GM21786 (cell line): ENCODE results near the gene DDR2.

ENCODE experiments used
- ATAC-seq: cut with Tn5 transposase; IDR thresholded peaks from one replicate; pipeline ENCODE4 v1.9.1; 2021; ENCODE audit not compliant: unreplicated experiment

The DDR2 gene

DNA sequence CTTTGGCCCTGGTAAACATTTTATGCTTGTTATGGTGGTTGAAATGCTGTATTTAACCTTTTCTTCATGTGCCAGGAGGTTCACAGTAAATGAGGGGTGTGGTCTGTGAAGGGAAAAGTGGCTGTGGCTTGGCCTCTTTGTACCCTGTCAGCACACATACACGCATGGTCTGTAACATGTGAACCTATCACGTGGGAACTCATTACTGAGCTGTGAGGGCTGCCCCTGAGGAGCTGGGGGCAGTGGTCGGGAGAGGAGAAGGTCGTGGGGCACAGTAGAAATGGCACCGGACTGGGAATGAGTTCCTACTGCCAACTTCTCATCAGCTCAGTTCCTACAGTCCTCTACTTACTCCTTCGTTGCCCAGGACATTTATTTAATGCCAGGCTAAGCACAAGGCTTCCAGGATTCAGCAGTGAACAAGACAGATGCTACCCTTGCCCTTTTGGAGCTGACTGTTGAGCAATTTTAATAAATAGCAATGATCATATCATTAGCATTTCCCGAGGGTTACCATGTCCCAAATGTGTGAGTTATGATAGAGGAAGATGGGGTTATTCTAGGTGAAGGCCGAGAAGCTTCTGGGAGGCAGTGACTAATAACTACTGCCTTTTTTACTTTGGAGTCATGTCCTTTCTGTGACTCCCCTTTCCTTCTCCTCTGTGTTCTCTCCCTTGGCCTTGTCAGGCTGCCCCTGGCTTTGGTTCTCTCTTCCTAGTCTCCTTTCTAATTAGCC, 38.8 kb downstream of the DDR2 start:
- no peak for ATAC-seq

DNA sequence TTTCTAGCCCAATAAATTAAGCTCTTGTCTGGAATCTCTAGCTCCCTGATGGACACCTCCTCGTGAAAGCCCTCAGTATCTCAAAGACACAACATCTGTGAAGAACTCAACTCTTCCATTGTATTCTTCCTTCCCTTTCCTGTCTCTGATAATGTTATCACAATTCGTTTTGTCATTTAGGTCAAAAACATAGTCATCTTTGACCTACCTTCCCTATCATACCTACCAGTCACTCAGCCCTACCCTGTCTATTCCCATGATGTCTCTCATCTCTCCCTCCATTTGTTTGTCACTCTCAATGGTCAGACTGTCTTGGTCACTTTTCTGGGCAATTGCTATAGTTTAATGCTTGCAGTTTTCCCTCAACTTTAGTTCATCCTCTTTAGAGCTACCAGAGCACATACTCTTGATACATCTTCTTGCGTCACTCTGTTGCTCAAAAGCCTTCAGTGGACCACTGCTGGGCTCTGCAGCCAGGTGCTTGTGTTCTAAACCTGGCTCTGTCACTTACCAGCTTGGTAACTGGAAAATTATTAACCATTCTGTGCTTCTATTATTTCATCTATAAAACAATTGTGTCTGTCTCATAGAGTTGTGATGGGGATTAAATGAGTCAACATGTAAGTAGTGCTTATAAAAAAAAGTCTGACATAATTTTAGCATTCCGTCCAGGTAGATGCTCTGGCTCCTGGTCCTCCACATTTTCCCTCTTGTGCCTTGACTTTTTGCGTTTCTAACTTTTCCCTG, 39.6 kb downstream of the DDR2 start:
- ATAC-seq: no peak

DNA sequence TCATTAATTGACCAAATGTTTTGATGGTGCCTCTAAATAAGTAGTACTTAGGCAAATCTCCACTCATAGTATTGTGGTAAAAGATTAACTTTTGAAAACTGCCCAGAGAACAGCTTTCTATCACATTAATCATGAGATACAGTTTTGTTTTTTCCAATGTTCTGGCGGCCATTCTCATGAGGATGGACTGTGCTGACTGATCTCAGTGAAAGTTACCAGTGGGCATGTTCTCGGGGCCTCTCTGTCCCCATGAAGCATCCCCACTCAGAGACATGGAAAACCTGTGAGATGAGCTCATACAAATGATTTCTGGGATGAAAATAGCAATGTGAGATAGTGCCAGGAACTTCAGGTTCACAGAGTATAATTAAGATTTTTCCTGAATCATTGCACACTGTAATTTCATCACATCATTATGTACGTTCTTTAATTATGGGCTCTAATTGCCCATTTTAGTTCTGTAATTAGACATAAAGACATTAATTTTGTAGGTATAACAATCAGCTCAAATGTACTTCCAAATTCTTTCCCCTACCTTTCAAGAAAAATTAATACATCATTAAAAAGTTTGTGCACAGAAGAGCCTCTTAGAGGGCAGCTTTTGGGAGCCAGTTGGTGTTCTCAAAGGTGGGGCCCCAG, 40.5 kb downstream of the DDR2 start:
- ATAC-seq: no peak

DNA sequence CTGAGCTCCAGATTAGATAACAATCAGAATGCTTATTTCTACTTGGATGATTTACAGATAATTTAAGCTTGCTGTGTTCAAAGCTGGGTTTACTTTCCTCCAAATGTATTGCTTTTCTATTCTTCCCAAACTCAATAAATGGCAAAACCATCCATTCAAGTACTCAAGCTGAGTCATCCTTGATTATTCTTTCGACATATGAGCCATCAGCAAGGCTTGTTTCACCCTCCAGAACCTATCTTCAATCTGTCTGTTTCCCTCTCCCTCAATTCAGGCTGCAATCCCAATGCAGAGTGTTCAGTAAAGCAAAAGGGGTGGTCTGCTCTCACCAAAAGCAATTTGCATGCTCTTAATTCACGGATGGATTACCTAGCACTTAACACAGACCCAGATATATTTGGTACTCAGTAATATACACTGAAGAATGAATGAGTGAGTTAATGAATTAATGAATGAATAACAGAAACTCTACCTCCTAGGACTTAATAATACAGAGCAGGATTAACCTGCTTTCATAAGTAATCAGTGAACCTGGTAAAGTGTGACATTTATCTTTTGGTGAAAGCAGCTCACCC, 41.9 kb downstream of the DDR2 start:
- ATAC-seq: no peak

DNA sequence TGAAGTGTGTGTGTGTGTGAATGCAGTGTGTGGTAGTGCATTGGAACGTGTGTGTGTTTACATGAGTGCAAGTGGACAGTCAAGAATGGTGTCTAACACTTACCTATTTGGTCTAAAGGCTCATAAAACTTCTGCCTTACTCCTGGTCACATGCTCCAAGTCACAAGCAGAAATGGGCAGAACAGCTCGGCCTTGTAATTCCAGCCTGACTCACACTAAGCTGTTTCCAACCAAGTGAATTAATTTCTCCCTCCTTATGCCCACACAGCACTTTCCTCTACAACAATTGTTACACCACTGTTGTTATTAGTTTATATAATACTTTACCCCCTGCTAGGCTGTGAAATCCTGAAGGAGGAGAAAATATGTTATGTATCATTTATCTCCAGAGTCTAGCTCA, 43.8 kb downstream of the DDR2 start:
- no peak for ATAC-seq

DNA sequence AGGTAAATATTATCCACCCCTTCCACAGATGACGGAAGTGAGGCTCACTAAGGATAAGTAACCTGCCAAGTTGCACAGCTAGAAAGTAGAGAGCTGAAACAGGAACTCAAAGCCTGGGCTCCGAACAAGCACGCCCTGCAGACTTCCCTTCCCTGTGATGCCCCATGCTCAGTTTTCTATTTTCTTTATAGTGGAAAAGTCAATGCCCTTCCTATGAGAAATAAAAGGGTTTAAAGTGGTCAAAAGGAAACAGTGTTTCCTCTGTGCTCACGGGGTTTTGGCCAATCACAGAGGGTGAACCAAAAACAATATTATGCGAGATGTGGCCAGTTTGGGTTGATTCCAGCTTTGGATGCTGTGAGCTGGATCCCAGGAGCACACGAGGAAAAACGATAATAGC, 44.5 kb downstream of the DDR2 start:
- ATAC-seq: no peak

DNA sequence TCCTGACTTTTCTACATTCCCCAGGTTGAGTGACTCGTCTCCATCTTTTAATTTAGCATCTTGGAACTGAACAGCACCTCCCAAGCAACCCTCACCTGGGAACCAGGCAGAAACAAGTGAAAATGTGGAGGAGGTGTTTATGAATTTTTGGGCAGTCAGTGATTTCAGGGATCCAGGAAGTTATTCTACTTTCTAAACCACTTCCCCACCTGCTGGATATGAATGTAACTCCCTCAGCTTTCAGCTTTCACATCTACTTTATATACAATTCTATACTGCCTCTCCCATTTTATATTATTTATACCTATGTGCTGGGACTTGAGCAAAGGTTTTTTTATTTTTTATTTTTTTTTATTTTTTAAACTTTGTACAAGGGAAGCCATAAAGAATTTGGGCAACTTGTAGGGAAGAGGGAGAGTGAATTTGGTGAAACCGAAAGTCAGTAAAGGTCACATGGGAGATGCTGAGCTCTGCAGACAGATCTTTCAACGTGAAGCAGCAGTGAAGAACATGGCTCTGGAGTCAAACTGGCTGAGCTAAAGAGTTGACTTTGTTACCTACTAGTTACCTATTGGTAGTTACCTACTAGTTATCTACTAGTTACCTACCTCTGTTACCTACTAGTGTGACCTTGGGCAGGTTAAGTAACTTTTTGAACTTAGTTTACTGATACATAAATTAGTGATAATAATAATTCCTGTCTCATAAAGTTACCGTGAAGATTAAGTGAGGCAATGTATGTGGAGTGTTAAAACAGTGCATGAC, 45.5 kb downstream of the DDR2 start:
- ATAC-seq: no peak

DNA sequence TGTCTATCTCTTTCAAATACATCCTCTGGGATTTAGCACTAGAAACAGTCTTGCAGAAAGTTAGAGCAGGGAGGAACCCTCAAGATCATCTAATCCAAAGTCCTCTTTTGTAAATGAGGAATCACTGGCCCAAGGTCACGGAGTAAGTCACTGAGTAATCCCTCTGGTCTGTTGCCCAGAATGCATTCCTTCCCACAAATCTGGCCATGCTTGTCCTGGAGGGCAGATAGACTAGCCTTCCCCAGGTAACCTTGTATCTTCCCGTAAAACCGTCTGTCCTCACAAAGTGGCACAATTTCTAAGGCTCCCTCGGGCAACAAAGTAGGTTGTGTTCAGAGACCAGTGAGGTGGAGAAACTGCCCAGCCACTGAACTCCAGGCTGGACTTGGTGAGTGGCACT, 46.2 kb downstream of the DDR2 start:
- no peak for ATAC-seq

DNA sequence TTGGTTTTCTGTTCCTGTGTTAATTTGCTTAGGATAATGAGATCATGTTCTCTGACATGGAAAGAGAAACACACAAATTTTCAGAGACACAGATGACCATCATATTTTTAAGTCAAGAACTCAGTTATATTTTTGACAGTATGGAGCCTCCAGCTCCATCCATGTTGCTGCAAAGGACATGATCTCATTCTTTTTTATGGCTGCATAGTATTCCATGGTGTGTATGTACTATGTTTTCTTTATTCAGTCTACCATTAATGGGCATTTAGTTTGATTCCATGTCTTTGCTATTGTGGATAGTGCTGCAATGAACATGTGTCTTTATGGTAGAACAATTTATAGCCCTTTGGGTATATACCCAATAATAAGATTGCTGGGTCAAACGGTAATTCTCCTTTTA, 47.0 kb downstream of the DDR2 start:
- ATAC-seq: no peak

DNA sequence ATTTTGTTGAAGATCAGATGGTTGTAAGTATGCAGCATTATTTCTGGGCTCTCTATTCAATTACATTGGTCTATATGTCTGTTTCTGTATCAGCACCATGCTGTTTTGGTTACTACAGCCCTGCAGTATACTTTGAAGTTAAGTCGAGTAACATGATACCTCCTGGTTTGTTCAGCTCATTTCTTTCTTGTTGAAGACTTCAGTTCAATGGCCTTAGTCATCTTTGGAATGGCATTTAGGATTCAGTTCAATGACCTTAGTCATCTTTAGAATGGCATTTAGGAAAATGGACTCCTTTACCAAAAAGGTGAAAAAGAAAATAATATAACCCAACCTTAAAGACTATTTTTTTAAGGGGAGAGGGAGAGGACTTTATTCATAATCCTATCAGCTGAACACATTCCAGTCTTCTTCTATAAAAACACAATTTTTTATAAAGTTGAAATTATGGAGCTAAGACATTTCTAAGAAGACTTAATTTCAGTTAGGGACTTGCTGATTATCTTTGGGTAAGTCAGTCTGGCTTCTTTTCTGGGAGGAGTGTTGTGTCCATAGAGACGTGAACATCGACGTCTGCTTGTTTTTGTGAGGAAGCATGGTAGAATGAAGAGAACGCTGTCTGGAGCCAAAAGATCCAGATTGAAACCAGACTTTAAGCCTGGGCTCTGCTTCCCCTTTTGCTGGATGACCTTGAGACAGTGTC, 48.3 kb downstream of the DDR2 start:
- no peak for ATAC-seq

DNA sequence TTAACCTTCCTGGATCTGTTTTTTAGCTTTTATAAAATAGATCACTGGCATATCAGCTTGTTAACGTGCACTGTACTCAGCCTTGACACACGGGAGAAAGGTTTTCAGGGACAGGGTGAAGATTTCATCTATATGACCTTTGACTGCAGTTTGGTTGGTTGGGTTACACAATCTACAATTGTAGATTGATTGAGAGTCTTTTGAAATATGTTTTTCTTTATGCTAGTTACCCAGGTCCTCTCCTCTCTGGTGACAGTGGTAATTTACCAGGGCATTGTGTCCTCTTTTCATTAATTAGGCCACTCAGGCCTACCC, 48.8 kb downstream of the DDR2 start:
- no peak for ATAC-seq

DNA sequence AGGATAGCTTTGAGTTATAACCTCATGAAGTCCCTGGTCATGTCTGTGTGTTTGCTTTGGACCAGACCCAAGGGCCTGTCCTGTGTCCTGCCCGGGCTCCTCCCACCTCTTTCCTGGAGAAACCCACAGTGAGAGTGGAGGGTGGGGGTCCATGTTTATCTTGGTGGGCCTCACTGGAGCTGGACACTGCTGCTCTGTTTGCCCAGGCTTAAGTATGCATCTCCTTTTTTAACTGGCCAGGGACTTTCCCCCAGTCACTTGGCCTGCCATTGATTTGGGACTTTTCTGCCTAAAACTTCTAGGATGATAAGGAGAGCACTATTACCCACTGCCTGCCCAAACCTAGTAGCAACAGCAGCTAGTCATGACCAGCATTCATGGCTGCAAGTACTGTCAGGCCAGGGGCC, 49.8 kb downstream of the DDR2 start:
- ATAC-seq: no peak

DNA sequence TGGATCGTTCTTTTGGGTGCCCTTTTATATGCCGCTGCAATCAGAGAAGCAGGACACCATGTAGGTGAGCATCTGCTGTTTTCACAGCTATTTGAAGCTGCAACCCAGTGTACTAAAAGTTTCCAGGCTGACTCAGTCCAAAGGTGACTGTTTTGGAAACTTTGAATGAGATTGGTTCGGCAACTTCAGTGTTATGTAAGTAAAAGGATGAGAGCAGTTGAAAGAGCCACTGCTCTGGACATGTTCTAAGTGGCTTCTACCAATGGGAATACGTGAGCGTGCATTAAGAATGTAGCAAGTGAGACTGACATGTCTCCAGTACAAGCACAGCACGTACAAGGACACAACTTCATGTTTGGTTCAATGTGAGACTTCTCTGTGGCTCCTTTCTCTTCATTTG, 55.6 kb downstream of the DDR2 start:
- ATAC-seq: no peak

DNA sequence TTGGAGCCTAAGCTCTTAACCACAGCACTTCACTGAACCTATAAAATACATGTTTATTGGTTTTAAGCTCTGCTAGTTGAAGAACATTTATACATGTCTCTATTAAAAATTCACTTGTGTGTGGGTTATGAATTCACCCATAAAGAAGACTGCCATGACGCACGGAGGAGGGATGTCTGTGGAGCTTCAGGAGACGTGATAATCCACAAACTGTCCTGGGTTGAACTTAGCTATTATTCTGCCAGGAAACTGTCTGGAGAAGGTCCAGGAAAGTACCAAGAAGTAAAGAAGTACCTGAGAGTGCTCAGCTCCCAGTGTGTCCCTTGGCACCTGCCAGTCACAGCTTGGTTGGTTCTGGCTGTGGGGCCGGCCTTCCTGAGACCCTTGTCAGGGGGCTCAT, 56.3 kb downstream of the DDR2 start:
- no peak for ATAC-seq

DNA sequence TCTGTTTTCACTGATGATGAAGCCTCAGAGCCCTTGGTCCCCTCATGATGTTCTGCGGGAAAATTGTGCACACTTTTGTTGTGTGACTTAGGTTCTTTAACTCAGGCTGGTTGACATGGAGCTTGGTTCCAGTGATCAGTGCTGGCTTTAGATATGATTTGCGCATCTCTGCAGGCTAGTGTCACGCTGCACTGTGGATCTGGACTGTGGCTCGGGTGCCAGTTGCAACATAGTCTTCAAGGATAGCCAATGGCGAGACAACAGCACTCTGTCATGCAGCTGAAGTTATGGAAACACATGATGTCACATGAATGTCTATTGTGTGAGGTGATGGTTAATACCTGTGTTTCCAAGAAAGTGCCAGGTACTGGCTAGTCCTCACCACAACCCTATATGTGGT, 56.7 kb downstream of the DDR2 start:
- ATAC-seq: no peak

DNA sequence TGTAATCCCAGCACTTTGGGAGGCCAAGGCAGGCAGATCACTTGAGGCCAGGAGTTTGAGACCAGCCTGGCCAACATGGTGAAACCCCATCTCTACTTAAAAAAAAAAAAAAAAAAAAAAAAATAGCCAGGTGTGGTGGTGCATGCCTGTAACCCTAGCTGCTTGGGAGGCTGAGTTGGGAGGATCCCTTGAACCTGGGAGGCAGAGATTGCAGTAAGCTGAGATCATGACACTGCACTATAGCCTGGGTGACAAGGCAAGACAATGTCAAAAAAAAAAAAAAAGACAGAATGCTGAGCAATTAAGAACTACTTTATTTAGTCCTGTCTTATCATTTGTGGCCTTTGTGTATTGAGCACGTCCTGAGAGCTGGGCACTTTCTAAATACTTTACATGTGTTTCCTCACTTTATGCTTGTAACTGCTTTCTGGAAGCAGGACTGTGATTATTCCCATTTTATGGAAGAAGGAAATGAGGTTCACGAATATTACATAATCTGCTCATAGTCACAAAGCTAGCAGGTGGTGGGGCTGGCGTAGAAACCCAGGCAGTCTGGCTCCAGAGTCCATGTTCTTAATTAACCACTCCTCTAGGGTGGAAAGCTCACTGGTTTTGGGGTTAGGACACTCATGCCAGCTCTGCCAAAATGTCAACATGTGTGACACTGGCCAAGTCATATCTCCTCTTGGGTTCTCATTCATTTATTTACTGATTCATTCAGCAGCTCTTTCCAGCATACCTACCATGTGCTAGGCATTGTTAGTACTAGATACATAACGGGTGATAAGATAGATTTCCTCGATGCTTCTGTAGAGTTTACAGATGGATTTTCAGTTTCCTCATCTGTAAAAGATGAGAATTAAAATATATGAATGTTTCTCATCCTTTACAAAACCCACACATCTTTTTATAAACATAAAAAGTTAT, 57.7 kb downstream of the DDR2 start:
- no peak for ATAC-seq

DNA sequence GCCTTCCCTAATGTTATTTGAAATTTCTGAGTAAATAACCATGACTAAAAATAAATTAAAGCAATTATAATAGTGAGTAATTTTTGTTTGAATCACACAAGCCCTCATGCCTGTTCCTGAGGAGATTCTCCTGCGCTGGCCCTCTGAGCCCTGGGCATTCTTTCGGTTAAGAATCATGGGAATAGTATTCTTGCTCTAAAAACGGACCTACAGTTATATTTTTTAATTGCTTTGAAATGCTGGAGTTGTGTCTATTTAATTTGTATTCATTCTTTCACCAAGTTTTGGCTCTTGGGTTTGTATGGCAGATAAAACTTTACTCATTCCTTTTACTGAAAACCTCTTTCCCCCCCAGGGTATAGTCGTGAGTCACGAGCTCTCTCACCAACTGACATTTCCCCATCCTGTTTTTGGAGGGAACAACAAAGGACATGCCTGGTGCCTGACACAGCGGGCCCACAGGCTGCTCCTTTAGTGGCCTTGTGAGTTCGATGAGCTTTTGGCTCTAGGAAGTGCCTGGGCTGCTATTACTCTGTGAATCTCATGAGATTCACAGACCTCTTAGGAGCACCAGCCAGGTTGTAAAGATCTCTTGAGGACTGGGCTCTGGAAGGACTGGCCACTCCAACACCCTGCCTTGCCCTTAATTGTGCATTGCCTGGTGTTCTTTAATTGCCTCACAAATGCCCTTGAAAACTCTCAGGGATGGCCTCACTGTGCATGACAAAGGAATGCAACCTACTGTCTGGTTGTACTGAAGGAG, 58.6 kb downstream of the DDR2 start:
- no peak for ATAC-seq

DNA sequence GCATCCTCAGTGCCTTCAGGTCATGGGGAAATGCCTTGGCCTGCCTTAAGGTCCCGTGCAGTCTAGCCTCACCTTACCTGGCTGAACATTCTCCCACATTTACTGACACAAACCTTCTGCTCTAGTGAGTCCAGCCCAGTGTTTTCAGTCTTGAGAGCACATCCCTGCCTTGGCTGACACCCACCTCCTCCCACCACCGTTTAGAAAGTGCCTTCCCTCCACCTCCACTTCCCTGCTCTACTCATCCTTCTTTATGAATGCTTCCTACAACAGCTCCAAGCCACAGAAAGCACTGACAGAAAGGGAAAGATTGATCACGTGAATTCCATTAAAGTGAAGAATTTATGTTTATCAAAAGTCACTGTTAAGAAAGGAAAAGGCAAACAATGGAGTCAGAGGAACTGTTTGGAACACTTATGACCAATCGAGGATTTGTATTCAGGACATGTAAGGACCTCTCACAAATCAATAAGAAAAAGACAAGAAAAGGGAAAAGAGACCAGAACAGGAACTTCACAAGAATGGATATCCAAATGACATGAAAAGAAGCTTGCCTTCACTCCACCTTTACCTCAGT, 59.8 kb downstream of the DDR2 start:
- ATAC-seq: no peak

DNA sequence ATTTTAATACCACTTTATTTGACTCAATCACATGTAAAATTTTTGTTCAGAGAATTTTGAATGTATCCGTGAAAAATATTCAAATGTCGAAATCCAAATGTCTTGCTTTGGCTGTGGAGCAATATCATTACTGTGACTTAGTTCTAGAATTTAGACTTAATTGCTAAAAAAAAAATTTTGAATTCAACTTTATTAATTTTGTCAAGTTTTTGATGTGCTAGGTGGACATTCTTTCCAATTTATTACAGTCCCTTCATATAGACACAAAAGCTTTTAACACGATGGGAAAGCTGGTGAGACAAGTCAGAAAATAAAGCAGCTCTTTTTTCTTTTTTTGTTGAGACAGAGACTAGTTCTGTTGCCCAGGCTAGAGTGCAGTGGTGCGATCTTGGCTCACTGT, 62.6 kb downstream of the DDR2 start:
- no peak for ATAC-seq
